Activated CD8-positive, alpha-beta memory T cell treated with anti-CD3 and anti-CD28 coated beads for 48 hours (primary cell): Measurements from ENCODE around the gene NMU.
"Not testable (repeated sequence)": the region's sequence is repeated elsewhere in the genome, so short reads cannot be mapped to it uniquely, and the experiment has no call there.

Experiments
- DNase-seq, 3 experiments: peaks; one replicate each; pipeline ENCODE4 v3.0.0-alpha.2; 2020; ENCODE audit warnings: low read depth in 2 of 3, low spot score in 2 of 3

The NMU gene

GRCh38 chr4:55625835-55626234 lies 10.3 kb downstream of the NMU start:
- no peak for DNase-seq

- DNase-seq = not testable (repeated sequence)
Measured at GRCh38 chr4:55624063-55624462, 12.0 kb downstream of the NMU start.

GRCh38 chr4:55618546-55619143 lies 17.5 kb downstream of the NMU start:
- no peak for DNase-seq

GRCh38 chr4:55617587-55618197 lies 18.4 kb downstream of the NMU start:
- no peak for DNase-seq

- no peak for DNase-seq
Measured at GRCh38 chr4:55615008-55615407, 21.1 kb downstream of the NMU start.

GRCh38 chr4:55613621-55614020 lies 22.5 kb downstream of the NMU start:
- no peak for DNase-seq

GRCh38 chr4:55612341-55612740 lies 23.8 kb downstream of the NMU start:
- no peak for DNase-seq

GRCh38 chr4:55611358-55612059 lies 24.6 kb downstream of the NMU start:
- no peak for DNase-seq

- DNase-seq = no peak
Measured at GRCh38 chr4:55610381-55610780, 25.7 kb downstream of the NMU start.

GRCh38 chr4:55609393-55609866 lies 26.7 kb downstream of the NMU start:
- no peak for DNase-seq

- DNase-seq = no peak
Measured at GRCh38 chr4:55608591-55608990, 27.5 kb downstream of the NMU start.

- DNase-seq = no peak
Measured at GRCh38 chr4:55604996-55605395, 31.1 kb downstream of the NMU start.

GRCh38 chr4:55600640-55601039 lies 35.5 kb downstream of the NMU start:
- DNase-seq = no peak

- no peak for DNase-seq
Measured at GRCh38 chr4:55598641-55599040, 37.5 kb downstream of the NMU start.

GRCh38 chr4:55592014-55592413 lies 44.1 kb downstream of the NMU start, which contains the start of gene PDCL2:
TSS of gene PDCL2 (minus strand) at chr4:55592245. CDS start at chr4:55592109, 136 bp downstream.
- DNase-seq = no peak

GRCh38 chr4:55588160-55588559 lies 47.9 kb downstream of the NMU start:
- no peak for DNase-seq

GRCh38 chr4:55582773-55583172 lies 53.3 kb downstream of the NMU start:
- not testable (repeated sequence) for DNase-seq

GRCh38 chr4:55578341-55579010 lies 57.6 kb downstream of the NMU start:
- DNase-seq = no peak

- DNase-seq = no peak
Measured at GRCh38 chr4:55575513-55575912, 60.6 kb downstream of the NMU start.

- no peak for DNase-seq
Measured at GRCh38 chr4:55574252-55574651, 61.8 kb downstream of the NMU start.

GRCh38 chr4:55571806-55572205 lies 64.3 kb downstream of the NMU start:
- DNase-seq = no peak
